ENCODE measurements around the gene CHST11.

DNA sequence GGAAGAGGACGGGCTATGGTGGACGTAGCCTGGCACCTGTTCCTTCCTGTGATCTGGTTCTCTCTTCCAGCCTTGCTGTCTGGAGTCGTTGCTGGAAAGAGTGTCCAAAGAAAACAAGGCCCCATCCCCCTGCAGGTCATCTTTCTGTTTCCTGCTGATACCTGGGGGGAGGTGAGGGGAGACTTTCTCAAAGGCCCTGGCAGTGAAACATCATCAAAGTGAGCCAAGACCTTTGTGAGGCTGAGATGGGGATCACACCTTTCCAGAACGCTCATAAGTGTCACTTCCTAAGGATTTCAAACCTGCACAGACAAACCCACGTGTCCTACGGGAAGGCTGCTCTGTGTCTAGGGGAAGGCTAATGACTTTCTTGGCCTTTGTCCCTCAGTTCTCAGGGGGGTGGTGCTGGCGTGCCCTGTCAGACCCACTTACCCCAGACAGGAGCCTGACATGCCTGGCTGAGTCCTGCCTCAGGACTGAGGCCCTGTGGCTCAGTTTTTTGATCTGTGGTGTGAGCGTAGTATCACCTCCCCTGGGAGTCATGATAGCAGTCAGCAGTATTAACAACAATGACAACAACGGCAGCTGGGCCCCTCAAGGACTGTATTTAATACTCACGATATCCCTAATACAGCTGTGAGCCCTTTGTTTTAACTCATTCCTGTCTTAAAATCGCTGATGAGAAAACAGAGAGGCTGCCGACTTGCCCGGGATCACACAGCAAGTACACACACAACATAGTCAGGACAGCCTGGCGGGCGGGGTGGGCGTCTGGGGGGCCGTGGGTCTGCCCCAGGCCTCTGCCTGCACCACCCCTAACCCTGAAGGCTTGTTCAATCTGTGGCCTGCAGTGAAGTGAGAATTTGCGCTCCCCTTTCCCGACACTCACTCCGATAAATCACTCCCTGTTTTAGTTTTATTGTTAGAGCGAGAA, 266.1 kb downstream of the CHST11 start:
- TF ChIP-seq, protein P1, sequence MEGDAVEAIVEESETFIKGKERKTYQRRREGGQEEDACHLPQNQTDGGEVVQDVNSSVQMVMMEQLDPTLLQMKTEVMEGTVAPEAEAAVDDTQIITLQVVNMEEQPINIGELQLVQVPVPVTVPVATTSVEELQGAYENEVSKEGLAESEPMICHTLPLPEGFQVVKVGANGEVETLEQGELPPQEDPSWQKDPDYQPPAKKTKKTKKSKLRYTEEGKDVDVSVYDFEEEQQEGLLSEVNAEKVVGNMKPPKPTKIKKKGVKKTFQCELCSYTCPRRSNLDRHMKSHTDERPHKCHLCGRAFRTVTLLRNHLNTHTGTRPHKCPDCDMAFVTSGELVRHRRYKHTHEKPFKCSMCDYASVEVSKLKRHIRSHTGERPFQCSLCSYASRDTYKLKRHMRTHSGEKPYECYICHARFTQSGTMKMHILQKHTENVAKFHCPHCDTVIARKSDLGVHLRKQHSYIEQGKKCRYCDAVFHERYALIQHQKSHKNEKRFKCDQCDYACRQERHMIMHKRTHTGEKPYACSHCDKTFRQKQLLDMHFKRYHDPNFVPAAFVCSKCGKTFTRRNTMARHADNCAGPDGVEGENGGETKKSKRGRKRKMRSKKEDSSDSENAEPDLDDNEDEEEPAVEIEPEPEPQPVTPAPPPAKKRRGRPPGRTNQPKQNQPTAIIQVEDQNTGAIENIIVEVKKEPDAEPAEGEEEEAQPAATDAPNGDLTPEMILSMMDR (tag by site-specific recombination; IDR thresholded peaks at IDR 0.05), result no peak
- TF ChIP-seq, protein P2, sequence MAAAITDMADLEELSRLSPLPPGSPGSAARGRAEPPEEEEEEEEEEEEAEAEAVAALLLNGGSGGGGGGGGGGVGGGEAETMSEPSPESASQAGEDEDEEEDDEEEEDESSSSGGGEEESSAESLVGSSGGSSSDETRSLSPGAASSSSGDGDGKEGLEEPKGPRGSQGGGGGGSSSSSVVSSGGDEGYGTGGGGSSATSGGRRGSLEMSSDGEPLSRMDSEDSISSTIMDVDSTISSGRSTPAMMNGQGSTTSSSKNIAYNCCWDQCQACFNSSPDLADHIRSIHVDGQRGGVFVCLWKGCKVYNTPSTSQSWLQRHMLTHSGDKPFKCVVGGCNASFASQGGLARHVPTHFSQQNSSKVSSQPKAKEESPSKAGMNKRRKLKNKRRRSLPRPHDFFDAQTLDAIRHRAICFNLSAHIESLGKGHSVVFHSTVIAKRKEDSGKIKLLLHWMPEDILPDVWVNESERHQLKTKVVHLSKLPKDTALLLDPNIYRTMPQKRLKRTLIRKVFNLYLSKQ (tag by site-specific recombination; IDR thresholded peaks at IDR 0.05; ENCODE audit: borderline replicate concordance), result no peak
- TF ChIP-seq ZNF555 (tag by site-specific recombination; conservative IDR thresholded peaks at IDR 0.05) (no peak), ZNF426 (tag by site-specific recombination; IDR thresholded peaks at IDR 0.05) (no peak), BCL11A (tag by site-specific recombination; IDR thresholded peaks at IDR 0.05; ENCODE audit: low read depth) (no peak), ZSCAN30 (tag by site-specific recombination; IDR thresholded peaks at IDR 0.05) (no peak), ZNF239 (tag by site-specific recombination; IDR thresholded peaks at IDR 0.05) (no peak), ZNF404 (tag by site-specific recombination; IDR thresholded peaks at IDR 0.05) (no peak)

All from HEK293 (cell line).